GM12874 (cell line): ENCODE results near the gene AGPAT1.

Experiments
- CTCF ChIP-seq: IDR thresholded peaks from 2 replicates; pipeline ENCODE4 v1.5.1; 2011; ENCODE audit warnings: low read depth, mild to moderate bottlenecking, control low read depth, low read length, moderate library complexity; ENCODE audit not compliant: insufficient read depth

Gene AGPAT1

GRCh38 chr6:32187009-32187709, 11.3 kb upstream of the AGPAT1 start:
- TF ChIP-seq CTCF: no peak

GRCh38 chr6:32184084-32184640, 8.3 kb upstream of the AGPAT1 start, which contains the start of gene AGER:
Gene AGER, minus strand, starts transcription at chr6:32184253. Its CDS starts 31 bp downstream, at chr6:32184222.
- no peak for TF ChIP-seq CTCF

GRCh38 chr6:32183483-32184083, 7.7 kb upstream of the AGPAT1 start:
- no peak for TF ChIP-seq CTCF

- no peak for TF ChIP-seq CTCF
These were observed 7.1 kb upstream of the AGPAT1 start for GRCh38 chr6:32183030-32183429.

- TF ChIP-seq CTCF: no peak
These were observed 6.7 kb upstream of the AGPAT1 start for GRCh38 chr6:32182555-32182981.

GRCh38 chr6:32181915-32182529, 6.1 kb upstream of the AGPAT1 start:
- TF ChIP-seq CTCF: no peak

- TF ChIP-seq CTCF: no peak
These were observed 5.3 kb upstream of the AGPAT1 start for GRCh38 chr6:32181148-32181702.
